Retinal pigment epithelial cell (primary cell): Measurements from ENCODE around the gene HYAL4.
A peak's percentile ranks its signal among the peaks of the same experiment; 100 is the strongest.
"Not testable (repeated sequence)": the region's sequence is repeated elsewhere in the genome, so short reads cannot be mapped to it uniquely, and the experiment has no call there.

ENCODE experiments used
- DNase-seq: peaks from one replicate; pipeline ENCODE4 v3.0.0-alpha.2; 2010; ENCODE audit warnings: low read depth
- H3K4me3 ChIP-seq: 2 replicates; pipeline ENCODE4 v1.5.1; 2011; ENCODE audit warnings: mild to moderate bottlenecking, low read length, control low read depth, moderate library complexity
- TF ChIP-seq, protein P1 (sequence below): conservative IDR thresholded peaks from 2 replicates; pipeline ENCODE4 v1.5.1; 2011; ENCODE audit warnings: low read depth, low read length, control low read depth, inconsistent platforms

HYAL4 gene

DNA sequence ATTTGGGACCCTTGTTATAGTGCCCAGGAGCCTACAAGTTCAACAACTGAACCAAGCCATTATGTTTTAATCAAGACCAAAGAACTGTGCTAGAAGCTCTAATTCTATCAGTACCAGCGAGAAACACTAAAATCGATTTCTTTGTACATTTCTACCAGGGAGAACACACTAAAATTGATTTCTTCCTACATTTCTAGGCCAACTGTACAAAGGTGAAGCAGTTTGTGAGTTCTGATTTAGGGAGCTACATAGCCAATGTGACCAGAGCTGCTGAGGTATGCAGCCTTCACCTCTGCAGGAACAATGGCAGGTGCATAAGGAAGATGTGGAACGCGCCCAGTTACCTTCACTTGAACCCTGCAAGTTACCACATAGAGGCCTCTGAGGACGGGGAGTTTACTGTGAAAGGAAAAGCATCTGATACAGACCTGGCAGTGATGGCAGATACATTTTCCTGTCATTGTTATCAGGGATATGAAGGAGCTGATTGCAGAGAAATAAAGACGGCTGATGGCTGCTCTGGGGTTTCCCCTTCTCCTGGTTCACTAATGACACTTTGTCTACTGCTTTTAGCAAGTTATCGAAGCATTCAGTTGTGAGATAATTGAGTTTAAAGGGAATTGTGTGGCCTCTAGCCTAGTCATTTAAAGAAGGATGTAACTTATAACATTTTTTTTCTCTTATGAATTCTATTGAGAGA lies 31.7 kb downstream of the HYAL4 start:
- H3K4me3 ChIP-seq, result no peak overlapping the region
- TF ChIP-seq, protein P1, sequence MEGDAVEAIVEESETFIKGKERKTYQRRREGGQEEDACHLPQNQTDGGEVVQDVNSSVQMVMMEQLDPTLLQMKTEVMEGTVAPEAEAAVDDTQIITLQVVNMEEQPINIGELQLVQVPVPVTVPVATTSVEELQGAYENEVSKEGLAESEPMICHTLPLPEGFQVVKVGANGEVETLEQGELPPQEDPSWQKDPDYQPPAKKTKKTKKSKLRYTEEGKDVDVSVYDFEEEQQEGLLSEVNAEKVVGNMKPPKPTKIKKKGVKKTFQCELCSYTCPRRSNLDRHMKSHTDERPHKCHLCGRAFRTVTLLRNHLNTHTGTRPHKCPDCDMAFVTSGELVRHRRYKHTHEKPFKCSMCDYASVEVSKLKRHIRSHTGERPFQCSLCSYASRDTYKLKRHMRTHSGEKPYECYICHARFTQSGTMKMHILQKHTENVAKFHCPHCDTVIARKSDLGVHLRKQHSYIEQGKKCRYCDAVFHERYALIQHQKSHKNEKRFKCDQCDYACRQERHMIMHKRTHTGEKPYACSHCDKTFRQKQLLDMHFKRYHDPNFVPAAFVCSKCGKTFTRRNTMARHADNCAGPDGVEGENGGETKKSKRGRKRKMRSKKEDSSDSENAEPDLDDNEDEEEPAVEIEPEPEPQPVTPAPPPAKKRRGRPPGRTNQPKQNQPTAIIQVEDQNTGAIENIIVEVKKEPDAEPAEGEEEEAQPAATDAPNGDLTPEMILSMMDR, result no peak
- no peak for DNase-seq

- TF ChIP-seq, protein P1, result no peak
Measured at GRCh38 chr7:123879628-123880027, 34.7 kb downstream of the HYAL4 start.

GRCh38 chr7:123881300-123881699 lies 36.3 kb downstream of the HYAL4 start:
- H3K4me3 ChIP-seq, result no peak overlapping the region
- no peak for DNase-seq
- TF ChIP-seq, protein P1, result no peak

More at GRCh38 chr7:123879628-123880027, 34.7 kb downstream of the HYAL4 start:
- no peak overlapping the region for H3K4me3 ChIP-seq
- DNase-seq, result peak; percentile 31

GRCh38 chr7:123883154-123883553 lies 38.2 kb downstream of the HYAL4 start:
- DNase-seq, result no peak
- H3K4me3 ChIP-seq, result no peak overlapping the region
- TF ChIP-seq, protein P1, result no peak

GRCh38 chr7:123888192-123888591 lies 43.2 kb downstream of the HYAL4 start:
- DNase-seq, result no peak
- no peak overlapping the region for H3K4me3 ChIP-seq
- TF ChIP-seq, protein P1, result no peak

DNA sequence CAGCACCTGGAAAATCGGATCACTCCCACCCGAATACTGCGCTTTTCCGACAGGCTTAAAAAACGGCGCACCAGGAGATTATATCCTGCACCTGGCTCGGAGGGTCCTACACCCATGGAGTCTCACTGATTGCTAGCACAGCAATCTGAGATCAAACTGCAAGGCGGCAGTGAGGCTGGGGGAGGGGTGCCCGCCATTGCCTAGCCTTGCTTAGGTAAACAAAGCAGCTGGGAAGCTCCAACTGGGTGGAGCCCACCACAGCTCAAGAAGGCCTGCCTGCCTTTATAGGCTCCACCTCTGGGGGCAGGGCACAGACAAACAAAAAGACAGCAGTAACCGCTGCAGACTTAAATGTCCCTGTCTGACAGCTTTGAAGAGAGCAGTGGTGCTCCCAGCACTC lies 49.8 kb downstream of the HYAL4 start:
- not testable (repeated sequence) for H3K4me3 ChIP-seq

DNA sequence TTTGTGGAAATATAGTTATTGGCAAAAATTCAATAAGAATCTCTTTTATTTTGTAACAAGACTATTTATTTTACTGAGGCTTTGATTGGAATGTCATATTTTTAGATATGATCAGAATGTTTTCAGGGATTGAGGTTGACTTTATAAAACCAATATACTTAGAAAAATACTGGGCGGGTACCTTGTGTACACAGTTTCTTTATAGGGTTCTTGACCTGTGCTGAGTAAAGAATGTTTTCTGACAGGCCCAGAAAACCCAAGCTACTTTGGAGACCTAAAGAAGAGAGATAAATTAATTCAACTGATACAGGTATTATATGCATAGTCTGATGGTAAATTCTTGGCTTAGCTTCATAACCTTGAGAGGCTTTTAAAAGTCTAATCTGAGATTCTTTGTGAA lies 56.1 kb downstream of the HYAL4 start:
- TF ChIP-seq, protein P1, result no peak

More for the DNA sequence above, 49.8 kb downstream of the HYAL4 start:
- not testable (repeated sequence) for DNase-seq

More for the DNA sequence above, 56.1 kb downstream of the HYAL4 start:
- no peak for DNase-seq
- no peak overlapping the region for H3K4me3 ChIP-seq
